Thymus (tissue), 11 donors: ENCODE data around the gene CCNYL1. TPM values are rescaled to one million over a fixed set of nuclear protein-coding genes. Genes with fewer than 3 reads are reported as not detected.
A peak's percentile ranks its signal among the peaks of the same experiment; 100 is the strongest.
"Not testable (repeated sequence)": the region's sequence is repeated elsewhere in the genome, so short reads cannot be mapped to it uniquely, and the experiment has no call there.

ENCODE experiments used
- DNase-seq, 9 donors: peaks; one replicate each; pipeline ENCODE4 v3.0.0-alpha.2; 2013; ENCODE audit warnings: low spot score in 9 of 9, low read depth in 6 of 9, missing footprints in 1 of 9
- H3K27ac ChIP-seq, 2 donors: one replicate each; pipeline ENCODE4 v1.5.1; 2013; ENCODE audit warnings: control low read depth in 1 of 2, low read depth in 1 of 2, low read length in 1 of 2, mild to moderate bottlenecking in 1 of 2, moderate library complexity in 1 of 2
- H3K27me3 ChIP-seq, 2 donors: one replicate each; pipeline ENCODE4 v1.5.1; 2013; ENCODE audit warnings: low read length in 1 of 2; ENCODE audit not compliant: control insufficient read depth in 2 of 2, insufficient read depth in 1 of 2
- H3K36me3 ChIP-seq, 2 donors: one replicate each; pipeline ENCODE4 v1.5.1; 2013; ENCODE audit warnings: low read length in 1 of 2, mild to moderate bottlenecking in 1 of 2, moderate library complexity in 1 of 2; ENCODE audit not compliant: control insufficient read depth in 2 of 2, insufficient read depth in 2 of 2
- H3K4me1 ChIP-seq, 2 donors: one replicate each; pipeline ENCODE4 v1.5.1; 2013; ENCODE audit warnings: low read length in 2 of 2; ENCODE audit not compliant: control insufficient read depth in 2 of 2, insufficient read depth in 2 of 2
- H3K4me3 ChIP-seq, 2 donors: one replicate each; pipeline ENCODE4 v1.5.1; 2013; ENCODE audit warnings: low read length in 2 of 2, control low read depth in 1 of 2, mild to moderate bottlenecking in 1 of 2
- H3K9me3 ChIP-seq, 2 donors: one replicate each; pipeline ENCODE4 v1.5.1; 2013; ENCODE audit warnings: low read length in 1 of 2, mild to moderate bottlenecking in 1 of 2; ENCODE audit not compliant: control insufficient read depth in 2 of 2, insufficient read depth in 1 of 2
- WGBS: extraction: QIAGEN DNeasy Blood & Tissue Kit; methylation state at CpG from one replicate; pipeline ENCODE4 v1.1.7; 2013; 5-methylcytosine and 5-hydroxymethylcytosine counted together
- polyA plus RNA-seq: library from polyadenylated mRNA; stranded (reverse); fragments of 200-250 nt; gene quantifications from one replicate; pipeline ENCODE4 v1.2.3, GENCODE V29; 2013
- total RNA-seq: library from RNA; stranded (reverse); fragments of 120-200 nt; gene quantifications from one replicate; pipeline ENCODE4 v1.2.4, GENCODE V29; 2013
- donor health status: healthy.

CCNYL1 gene
- total and polyA plus RNA-seq, 2 donors: 6.7 to 10.5 TPM

DNA sequence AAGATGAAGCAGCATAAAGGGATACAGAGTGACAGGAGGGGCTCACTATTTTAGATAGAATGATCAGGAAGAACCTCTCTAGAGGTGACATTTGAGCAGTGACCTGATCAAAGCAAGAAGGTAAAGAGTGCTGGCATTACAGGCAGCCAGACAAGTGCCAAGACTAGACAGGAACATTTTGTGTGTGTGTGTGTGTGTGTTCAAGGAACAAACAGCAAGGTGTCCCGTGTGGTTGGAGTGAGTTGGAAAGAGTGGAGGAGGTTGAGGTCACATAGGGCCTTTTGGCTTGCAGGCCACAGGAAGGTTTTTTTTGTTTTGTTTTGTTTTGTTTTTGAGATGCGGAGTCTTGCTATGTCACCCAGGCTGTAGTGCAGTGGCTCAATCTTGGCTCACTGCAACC lies 32.6 kb downstream of the CCNYL1 start:
- H3K36me3 ChIP-seq: peaks cover 0 to 23% of the 10 kb centered on the region in 2 donors
- no peak for DNase-seq
- H3K4me1 ChIP-seq: no peaks in the 10 kb centered on the region
- 92% methylated on average over 2 of the region's 2 CpGs for WGBS
- no peak overlapping the region for H3K27ac ChIP-seq
- H3K27me3 ChIP-seq: no peaks in the 10 kb centered on the region
- H3K4me3 ChIP-seq: no peak overlapping the region
- H3K9me3 ChIP-seq: no peaks in the 10 kb centered on the region

DNA sequence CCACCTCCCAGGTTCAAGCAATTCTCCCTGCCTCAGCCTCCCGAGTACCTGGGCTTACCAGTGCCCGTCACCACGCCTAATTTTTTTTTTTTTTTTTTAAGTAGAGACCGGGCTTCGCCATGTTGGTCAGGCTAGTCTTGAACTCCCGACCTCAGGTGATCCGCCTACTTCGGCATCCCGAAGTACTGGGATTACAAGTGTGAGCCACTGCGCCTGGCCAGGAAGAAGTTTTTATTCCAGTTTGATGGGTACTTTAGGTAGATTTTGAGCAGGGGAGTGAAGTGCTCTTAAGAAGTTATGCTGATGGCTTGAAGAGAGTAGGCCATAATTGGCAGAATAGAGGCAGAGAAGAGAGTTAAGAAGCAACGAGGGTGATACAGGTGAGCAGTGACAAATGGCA lies 33.0 kb downstream of the CCNYL1 start:
- Histone ChIP-seq H3K9me3 (no peaks in the 10 kb centered on the region), H3K27me3 (no peaks in the 10 kb centered on the region), H3K27ac (no peak overlapping the region), H3K36me3 (peaks cover 0 to 23% of the 10 kb centered on the region in 2 donors), H3K4me3 (no peak overlapping the region), H3K4me1 (no peaks in the 10 kb centered on the region)
- WGBS: 98% methylated on average over 11 of the region's 11 CpGs
- no peak for DNase-seq

DNA sequence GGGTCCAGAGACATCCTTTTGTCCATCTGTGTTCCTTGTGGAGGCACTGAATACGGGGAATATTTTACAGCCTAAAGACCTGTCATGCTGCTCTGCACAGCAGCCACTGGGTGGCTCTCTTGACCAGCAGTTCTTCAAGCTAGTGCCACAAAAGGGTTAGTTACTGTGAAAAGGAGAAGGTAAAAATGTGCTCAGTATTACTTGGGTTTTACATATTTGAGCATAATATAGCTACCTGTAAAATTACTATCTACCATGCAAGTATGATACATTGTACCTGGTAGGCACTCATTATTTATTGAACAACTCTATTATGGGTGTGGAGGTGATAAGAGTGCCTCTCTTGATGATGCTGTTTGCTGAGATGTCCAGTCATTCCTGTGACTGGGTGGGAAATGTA lies 34.7 kb downstream of the CCNYL1 start:
- no peaks in the 10 kb centered on the region for H3K27me3 ChIP-seq
- H3K27ac ChIP-seq: no peak overlapping the region
- no peaks in the 10 kb centered on the region for H3K9me3 ChIP-seq
- no peak overlapping the region for H3K4me3 ChIP-seq
- peaks cover 4 to 23% of the 10 kb centered on the region in 2 donors for H3K36me3 ChIP-seq
- WGBS: 71% methylated on average over 1 of the region's 1 CpG
- peak in 6 of 9 donors; percentile 32 to 68 (median 38) for DNase-seq
- H3K4me1 ChIP-seq: no peaks in the 10 kb centered on the region

DNA sequence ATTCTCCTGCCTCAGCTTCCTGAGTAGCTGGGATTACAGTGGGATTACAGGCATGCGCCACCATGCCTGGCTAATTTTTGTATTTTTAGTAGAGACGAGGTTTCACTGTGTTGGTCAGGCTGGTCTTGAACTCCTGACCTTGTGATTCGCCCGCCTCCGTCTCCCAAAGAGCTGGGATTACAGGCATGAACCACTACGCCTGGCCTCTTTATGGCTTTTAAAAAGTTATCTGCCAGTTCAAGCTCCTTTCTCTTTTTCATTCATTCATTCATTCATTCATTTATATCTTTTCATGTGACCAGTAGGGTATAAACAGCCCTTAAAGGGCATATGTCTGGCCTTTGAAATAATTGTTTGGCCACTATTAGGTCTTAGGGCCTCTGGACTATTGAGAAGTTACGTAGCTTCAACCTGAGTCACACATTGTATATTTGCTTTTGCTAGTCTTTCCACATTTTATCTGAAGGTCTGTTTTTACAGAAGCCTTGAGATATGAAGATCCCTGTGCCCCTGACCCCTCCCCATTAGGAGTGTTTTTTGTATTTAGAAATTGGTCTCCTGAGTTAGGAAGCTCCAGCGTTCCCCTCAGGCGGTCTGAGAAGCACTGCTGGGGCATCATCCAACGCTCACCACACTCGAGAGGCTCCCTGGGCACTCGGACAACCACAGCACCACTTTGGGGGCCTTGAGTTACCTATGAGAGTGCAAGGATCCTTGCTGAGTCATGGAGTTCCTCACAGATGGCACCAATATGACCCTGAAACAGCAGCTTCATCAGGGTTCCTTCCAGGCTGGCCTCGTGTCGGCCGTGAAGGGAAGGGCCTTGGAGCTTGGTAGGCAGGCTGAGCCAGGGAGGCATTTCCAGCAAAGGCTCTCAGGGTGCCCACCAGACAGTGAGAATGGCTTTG lies 36.5 kb downstream of the CCNYL1 start:
- Histone ChIP-seq H3K36me3 (peaks cover 4 to 16% of the 10 kb centered on the region in 2 donors), H3K9me3 (no peaks in the 10 kb centered on the region), H3K27me3 (no peaks in the 10 kb centered on the region), H3K27ac (no peak overlapping the region), H3K4me3 (no peak overlapping the region), H3K4me1 (no peaks in the 10 kb centered on the region)
- DNase-seq: no peak
- 98% methylated on average over 15 of the region's 15 CpGs for WGBS

DNA sequence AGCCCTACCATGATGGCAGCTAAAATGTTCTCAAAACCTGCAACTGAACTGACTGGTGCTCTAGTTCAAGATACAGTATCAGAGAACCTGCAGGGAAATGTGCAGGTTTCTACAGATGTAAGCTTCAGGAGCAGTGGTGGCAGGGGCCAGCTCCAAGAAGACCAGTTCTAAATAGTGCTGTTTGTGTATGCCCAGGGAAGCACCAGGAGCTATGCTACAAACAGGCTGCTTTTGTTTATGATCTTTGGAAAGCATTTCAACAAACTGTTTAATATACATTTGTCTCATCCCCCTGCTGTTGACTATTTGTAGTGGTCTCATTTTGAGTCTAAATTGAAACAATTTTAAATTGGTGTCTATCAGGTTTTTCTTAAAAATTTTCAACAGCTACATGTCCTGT lies 37.6 kb downstream of the CCNYL1 start:
- Histone ChIP-seq H3K4me1 (no peaks in the 10 kb centered on the region), H3K27me3 (no peaks in the 10 kb centered on the region), H3K36me3 (peaks cover 4 to 12% of the 10 kb centered on the region in 2 donors), H3K9me3 (no peaks in the 10 kb centered on the region), H3K4me3 (no peak overlapping the region), H3K27ac (no peak overlapping the region)
- DNase-seq: no peak

DNA sequence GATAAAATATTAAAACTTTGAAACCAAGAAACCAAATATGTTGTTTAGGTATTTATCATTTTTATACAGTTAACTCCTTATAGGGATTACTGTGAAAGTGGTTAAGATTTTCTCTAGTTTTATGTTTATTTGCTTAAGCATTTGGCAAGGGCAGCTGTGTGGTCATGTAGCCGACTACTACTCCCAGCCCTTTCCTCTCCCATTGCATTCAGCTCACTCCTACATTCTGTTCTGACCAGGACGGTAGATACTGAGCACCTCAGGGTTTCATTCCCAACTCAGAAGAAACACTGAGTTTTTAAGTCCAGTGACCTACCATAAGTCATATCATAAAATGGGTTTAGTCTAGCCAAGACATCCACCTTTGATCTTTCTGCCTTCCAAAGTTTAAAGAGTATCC lies 38.4 kb downstream of the CCNYL1 start:
- 92% methylated on average over 2 of the region's 2 CpGs for WGBS
- Histone ChIP-seq H3K27me3 (no peaks in the 10 kb centered on the region), H3K9me3 (no peaks in the 10 kb centered on the region), H3K36me3 (peaks cover 4 to 9% of the 10 kb centered on the region in 2 donors), H3K27ac (no peak overlapping the region), H3K4me3 (no peak overlapping the region), H3K4me1 (no peaks in the 10 kb centered on the region)
- DNase-seq: no peak

DNA sequence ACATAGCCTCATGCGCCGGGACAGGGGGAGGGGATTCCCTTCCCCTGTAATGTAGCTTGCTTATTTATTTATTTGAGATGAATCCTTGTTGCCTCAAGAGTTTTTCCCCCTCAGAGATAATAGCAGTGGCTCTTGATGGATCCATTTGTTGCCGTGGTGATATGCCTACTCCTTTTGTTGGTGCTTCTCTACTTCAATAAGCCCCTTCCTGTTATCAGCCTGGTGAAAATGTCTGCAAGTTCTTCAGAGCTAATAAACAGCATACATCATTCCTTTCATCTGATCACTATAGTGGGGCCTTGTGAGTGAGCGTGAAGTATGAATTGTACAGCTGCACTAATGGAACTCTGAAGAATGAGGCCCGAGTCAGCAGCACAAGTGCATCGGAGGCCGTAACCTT lies 38.9 kb downstream of the CCNYL1 start:
- Histone ChIP-seq H3K27me3 (no peaks in the 10 kb centered on the region), H3K4me3 (no peak overlapping the region), H3K36me3 (peaks cover 4 to 6% of the 10 kb centered on the region in 2 donors), H3K27ac (no peak overlapping the region), H3K9me3 (no peaks in the 10 kb centered on the region), H3K4me1 (no peaks in the 10 kb centered on the region)
- no peak for DNase-seq
- WGBS: 98% methylated on average over 7 of the region's 7 CpGs

DNA sequence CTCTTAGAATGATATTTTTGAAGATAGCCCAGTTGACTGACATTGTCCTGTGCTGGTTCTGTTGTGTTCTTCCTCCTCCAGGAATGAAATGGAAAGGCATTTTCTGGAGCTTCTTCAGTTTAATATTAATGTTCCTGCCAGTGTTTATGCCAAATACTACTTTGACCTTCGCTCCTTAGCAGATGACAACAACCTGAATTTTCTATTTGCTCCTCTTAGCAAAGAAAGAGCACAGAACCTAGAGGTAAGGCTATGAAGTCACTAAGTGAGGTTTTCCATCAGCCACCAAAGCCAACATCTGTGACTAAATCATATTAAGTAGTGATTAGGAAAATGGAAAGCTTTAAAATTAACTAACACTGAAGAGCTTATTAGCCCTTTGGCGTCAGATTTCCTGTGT lies 39.4 kb downstream of the CCNYL1 start:
- no peaks in the 10 kb centered on the region for H3K4me1 ChIP-seq
- over 99% methylated on average over 2 of the region's 2 CpGs for WGBS
- peaks cover 4 to 6% of the 10 kb centered on the region in 2 donors for H3K36me3 ChIP-seq
- H3K27ac ChIP-seq: no peak overlapping the region
- H3K27me3 ChIP-seq: no peaks in the 10 kb centered on the region
- no peak for DNase-seq
- no peaks in the 10 kb centered on the region for H3K9me3 ChIP-seq
- no peak overlapping the region for H3K4me3 ChIP-seq

DNA sequence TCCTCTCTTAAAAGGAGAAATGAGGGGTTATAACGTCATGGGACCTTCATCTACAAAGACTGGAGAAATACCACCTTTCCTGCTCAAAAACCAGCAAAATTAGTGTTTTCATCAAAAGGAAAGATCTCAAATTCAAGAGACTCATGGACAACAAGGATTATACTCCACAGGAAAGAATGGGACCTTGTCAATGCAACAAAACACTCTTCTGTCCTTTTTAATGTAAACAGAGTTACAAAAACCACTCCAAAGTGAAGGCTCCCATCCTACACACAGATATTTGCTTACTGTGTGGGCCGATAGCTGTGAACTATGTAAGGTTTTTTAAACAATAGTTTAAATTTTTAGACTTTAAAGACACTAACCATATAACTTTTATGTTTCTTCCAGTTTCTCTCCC lies 42.2 kb downstream of the CCNYL1 start:
- not testable (repeated sequence) for H3K27ac ChIP-seq, H3K27me3 ChIP-seq, DNase-seq, H3K9me3 ChIP-seq, H3K4me3 ChIP-seq, H3K4me1 ChIP-seq, H3K36me3 ChIP-seq
- WGBS: 99% methylated on average over 2 of the region's 2 CpGs
